K562 (cell line): Measurements from ENCODE around the gene EVX1. TPM values are rescaled to one million over a fixed set of nuclear protein-coding genes. Genes with fewer than 3 reads are reported as not detected.

Experiments used
- ATAC-seq: fragments of 200-7000 bp; cut with Tn5 transposase; 3 replicates; pipeline ENCODE4 v1.9.1; 2020; ENCODE audit warnings: moderate library complexity
- BruUV-seq: library from RNA; stranded (reverse); fragments of 400-500 nt; replicated peaks from 2 replicates; lab custom pipeline; 2021; lab: Mats Ljungman, UMichigan
- CTCF ChIA-PET: fragments of 300-600 bp; formaldehyde crosslinking; extraction: SDS; loops from one replicate; lab custom pipeline; 2021; ENCODE audit warnings: low intra/inter-chr PET ratio; lab: Yijun Ruan, JAX
- POLR2A ChIA-PET: fragments of 300-600, 350-650 bp; sonication (Branson Sonifier 250); formaldehyde crosslinking; extraction: SDS; loops from one replicate; lab custom pipeline; 2021; ENCODE audit warnings: antibody characterized with exemption, inconsistent platforms; lab: Yijun Ruan, JAX
- DNase-seq, 4 experiments: peaks; one replicate each; pipeline versions ENCODE4 v3.0.0 to v3.0.0-alpha.2; 2011 to 2018; ENCODE audit warnings: low spot score in 3 of 4, mixed read lengths in 3 of 4; ENCODE audit errors: extremely low read depth in 1 of 4
- FAIRE-seq: peaks from 2 replicates; lab custom pipeline; 2011; peaks lifted over from hg19 to GRCh38; lab: Jason Lieb, UNC
- H2AFZ ChIP-seq: 2 replicates; pipeline ENCODE4 v1.6.0; 2011; ENCODE audit warnings: low read depth, low read length, control low read depth, inconsistent platforms
- H3K27ac ChIP-seq: fragments of 200-600 bp; 3 replicates; pipeline ENCODE4 v1.8.0; 2011; ENCODE audit warnings: low read depth, mild to moderate bottlenecking, control low read depth, inconsistent platforms, low read length, moderate library complexity, mixed read lengths; ENCODE audit errors: extremely low read depth
- H3K27me3 ChIP-seq, 2 experiments: fragments of 300-600 bp in 1 of 2; 2 replicates in 1 of 2; 3 replicates in 1 of 2; pipeline versions ENCODE4 v1.6.0 to v1.8.0; 2011; ENCODE audit warnings: inconsistent platforms in 2 of 2, low read length in 2 of 2, mild to moderate bottlenecking in 1 of 2, mixed read lengths in 1 of 2, moderate library complexity in 1 of 2; ENCODE audit not compliant: control insufficient read depth in 2 of 2, insufficient read depth in 2 of 2
- H3K36me3 ChIP-seq: fragments of 300-600 bp; 3 replicates; pipeline ENCODE4 v1.8.0; 2011; ENCODE audit warnings: mild to moderate bottlenecking, low read length, inconsistent platforms; ENCODE audit not compliant: control insufficient read depth, insufficient read depth
- H3K4me1 ChIP-seq, 2 experiments: fragments of 200-600 bp in 1 of 2; replicated peaks in 1 of 2; 2 replicates in 1 of 2; 3 replicates in 1 of 2; pipeline versions ENCODE4 v1.5.1 to v1.8.0; 2011; ENCODE audit warnings: inconsistent platforms in 2 of 2, low read length in 2 of 2, mild to moderate bottlenecking in 1 of 2, mixed read lengths in 1 of 2, moderate library complexity in 1 of 2; ENCODE audit not compliant: control insufficient read depth in 2 of 2, insufficient read depth in 2 of 2
- H3K4me2 ChIP-seq: 2 replicates; pipeline ENCODE4 v1.6.1; 2011; ENCODE audit warnings: low read length, control low read depth, inconsistent platforms, mixed read lengths; ENCODE audit not compliant: insufficient read depth
- H3K4me3 ChIP-seq: fragments of 200-600 bp; sonication (generic), shearing (Covaris generic); 2 replicates; pipeline ENCODE4 v1.5.1; 2016; ENCODE audit warnings: control low read depth, inconsistent platforms
- H3K79me2 ChIP-seq: fragments of 200-600 bp; 3 replicates; pipeline ENCODE4 v1.8.0; 2011; ENCODE audit warnings: low read length, inconsistent platforms; ENCODE audit not compliant: control insufficient read depth, insufficient read depth
- H3K9ac ChIP-seq, 2 experiments: 2 replicates each; pipeline versions ENCODE4 v1.6.0 to v1.6.1; 2011; ENCODE audit warnings: low read depth in 2 of 2, low read length in 2 of 2, control low read depth in 1 of 2, inconsistent platforms in 1 of 2, mild to moderate bottlenecking in 1 of 2, mixed read lengths in 1 of 2; ENCODE audit not compliant: insufficient read depth in 1 of 2
- H3K9me1 ChIP-seq: one replicate; pipeline ENCODE4 v1.6.0; 2011; ENCODE audit warnings: inconsistent platforms, mild to moderate bottlenecking, low read length, moderate library complexity; ENCODE audit not compliant: control insufficient read depth, insufficient read depth
- H3K9me3 ChIP-seq: replicated peaks from 2 replicates; pipeline ENCODE4 v1.5.1; 2011; ENCODE audit warnings: low read depth, low read length, inconsistent platforms; ENCODE audit not compliant: control insufficient read depth, insufficient read depth
- H4K20me1 ChIP-seq: replicated peaks from 2 replicates; pipeline ENCODE4 v1.6.1; 2011; ENCODE audit warnings: low read length, inconsistent platforms, mixed read lengths; ENCODE audit not compliant: control insufficient read depth, insufficient read depth
- DLX4 ChIP-seq: fragments of 250-450 bp; sonication (Bioruptor Pico); IDR thresholded peaks from 2 replicates; pipeline ENCODE4 v1.6.1; 2021; ENCODE audit warnings: mild to moderate bottlenecking
- HIVEP1 ChIP-seq: fragments of 250-450 bp; sonication (Bioruptor Pico); IDR thresholded peaks from 2 replicates; pipeline ENCODE4 v1.4.0; 2020; ENCODE audit warnings: mild to moderate bottlenecking
- HOXB6 ChIP-seq: fragments of 250-450 bp; sonication (Bioruptor Pico); IDR thresholded peaks from 2 replicates; pipeline ENCODE4 v1.5.1; 2022; ENCODE audit warnings: mild to moderate bottlenecking, borderline replicate concordance
- IRF9 ChIP-seq: fragments of 450-650 bp; IDR thresholded peaks from 2 replicates; pipeline ENCODE4 v1.6.1; 2016; ENCODE audit warnings: missing biosample characterization, missing genetic modification characterization
- SFPQ ChIP-seq: fragments of 200-400 bp; formaldehyde crosslinking; IDR thresholded peaks from 2 replicates; pipeline ENCODE4 v1.6.1; 2017; ENCODE audit warnings: mild to moderate bottlenecking, low read depth, low read length, moderate library complexity
- STAT6 ChIP-seq: sonication (generic); formaldehyde crosslinking; IDR thresholded peaks from 2 replicates; pipeline ENCODE4 v1.8.1; 2023; ENCODE audit warnings: mild to moderate bottlenecking, missing genetic modification reagents
- ZBTB49 ChIP-seq: sonication (generic); formaldehyde crosslinking; IDR thresholded peaks from 2 replicates; pipeline ENCODE4 v1.8.0; 2022; ENCODE audit warnings: missing genetic modification reagents, mild to moderate bottlenecking, borderline replicate concordance
- ZNF766 ChIP-seq: fragments of 200-800 bp; sonication (Bioruptor generic); conservative IDR thresholded peaks from 2 replicates; pipeline ENCODE4 v1.6.1; 2016; ENCODE audit warnings: missing genetic modification characterization, missing compliant biosample characterization
- WGBS: fragments of 100-300 bp; shearing (Covaris generic); methylation state at CpG from one replicate; pipeline ENCODE4 v1.1.6; 2016; ENCODE audit warnings: low coverage, mixed read lengths; ENCODE audit not compliant: insufficient coverage; ENCODE audit errors: missing lambda C conversion rate; 5-methylcytosine and 5-hydroxymethylcytosine counted together
- in situ Hi-C: fragments of 300-500 bp; cut with MboI; formaldehyde crosslinking; loops from 4 replicates; pipeline ENCODE4 v1.15.0; 2018; ENCODE audit warnings: inconsistent platforms, mixed read lengths
- intact Hi-C: fragments of 100-400 bp; cut with micrococcal nuclease; formaldehyde crosslinking; loops from 2 replicates; pipeline ENCODE4 v1.14.2; 2022
- polyA plus RNA-seq, 8 experiments: library from polyadenylated mRNA; depleted of rRNA in 4 of 8; stranded (reverse) in 5 of 8; unstranded in 3 of 8; fragments of >200 nt; fragmentation: Nextera tagmentation in 2 of 8; fragmentation: Illumina TruSeq in 1 of 8; extraction: Ambion mirVana in 2 of 8; extraction: Trizol in 1 of 8; gene quantifications; 2 replicates each; pipeline versions ENCODE4 v1.2.1 to v1.2.3, GENCODE V29; 2011 to 2014; ENCODE audit warnings: inconsistent platforms in 1 of 8, missing spikeins in 1 of 8
- total RNA-seq, 7 experiments: library from RNA; depleted of rRNA in 6 of 7; stranded (reverse); fragments of >200 nt in 6 of 7; fragmentation: Illumina TruSeq in 2 of 7; extraction: Trizol in 2 of 7; gene quantifications; 2 replicates each; pipeline versions ENCODE4 v1.2.1 to v1.2.3, GENCODE V29; 2011 to 2021; ENCODE audit warnings: low replicate concordance in 1 of 7

The EVX1 gene
- total and polyA plus RNA-seq, 9 of the 15 experiments (the other 6 are each of a cell fraction or from before 2014, with no cell fraction given): not detected

GRCh38 chr7:27243340-27244163 lies 950 bp downstream of the EVX1 start (continued):
- TF ChIP-seq SFPQ (no peak), HIVEP1 (CRISPR knock-in tag) (no peak), HOXB6 (no peak), ZNF766 (CRISPR knock-in tag) (no peak), DLX4 (no peak)

- no peak for ATAC-seq
- TF ChIP-seq IRF9 (tag) (no peak), ZBTB49 (CRISPR knock-in tag) (no peak), STAT6 (CRISPR knock-in tag) (no peak)
These were observed 2.0 kb downstream of the EVX1 start for GRCh38 chr7:27244488-27245123.

More at GRCh38 chr7:27244488-27245123, 2.0 kb downstream of the EVX1 start:
- peaks cover 2% of the 10 kb centered on the region for H3K9me1 ChIP-seq
- CTCF ChIA-PET: no interaction called here
- WGBS: 7% methylated on average over 15 of the region's 18 CpGs
- intact Hi-C loops (no loop called here), in situ Hi-C loops (no loop called here)
- peaks cover 9% of the 10 kb centered on the region for H4K20me1 ChIP-seq
- POLR2A ChIA-PET: no interaction called here
- no peak overlapping the region for H3K27ac ChIP-seq
- H3K36me3 ChIP-seq: no peaks in the 10 kb centered on the region
- H3K9me3 ChIP-seq: no peaks in the 10 kb centered on the region
- no peak overlapping the region for H2AFZ ChIP-seq
- H3K79me2 ChIP-seq: no peaks in the 10 kb centered on the region
- H3K4me1 ChIP-seq: peaks cover 0 to 22% of the 10 kb centered on the region in 2 experiments; a peak in 2 of 5 replicates
- no peak for FAIRE-seq
- peaks cover 80 to 94% of the 10 kb centered on the region in 2 experiments for H3K27me3 ChIP-seq
- BruUV-seq: no TSS peak
- H3K9ac ChIP-seq: no peak overlapping the region
- H3K4me2 ChIP-seq: no peak overlapping the region
- H3K4me3 ChIP-seq: no peak overlapping the region
- no peak for DNase-seq
